ENCODE data around the gene MS4A4E.

- TF ChIP-seq POLR2AphosphoS5 (IDR thresholded peaks at IDR 0.05; ENCODE audit: low read depth, low read length) (no peak), TAF1 (IDR thresholded peaks at IDR 0.05; ENCODE audit: borderline replicate concordance, insufficient read depth, low read length) (no peak), SIN3A (IDR thresholded peaks at IDR 0.05; ENCODE audit: borderline replicate concordance, insufficient read depth, low read length) (no peak)
These were observed 31.5 kb upstream of the MS4A4E start for GRCh38 chr11:60274416-60274815.
